Tibial artery (tissue), 4 donors: Measurements from ENCODE around the gene GPR25.

ENCODE experiments used
- DNase-seq, 2 donors: peaks; one replicate each; pipeline ENCODE4 v3.0.0-alpha.2; 2019
- H3K27ac ChIP-seq, 2 donors: fragments of 200-600 bp; sonication (generic) in 1 of 2; 1 replicate in 1 of 2; 2 replicates in 1 of 2; pipeline ENCODE4 v1.5.1; 2018 to 2019; ENCODE audit warnings: mild to moderate bottlenecking in 1 of 2
- H3K27me3 ChIP-seq, 2 donors: fragments of 200-600 bp; sonication (generic) in 1 of 2; one replicate each; pipeline versions ENCODE4 v1.5.1 to v1.6.0; 2016 to 2019
- H3K36me3 ChIP-seq, 3 donors: fragments of 200-600 bp; sonication (generic) in 2 of 3; one replicate each; pipeline ENCODE4 v1.5.1; 2016 to 2019; ENCODE audit warnings: mild to moderate bottlenecking in 2 of 3
- H3K4me1 ChIP-seq, 4 donors: fragments of 200-600 bp; sonication (generic) in 2 of 4; 1 replicate in 3 of 4; 2 replicates in 1 of 4; pipeline ENCODE4 v1.5.1; 2016 to 2019
- H3K4me3 ChIP-seq, 2 donors: fragments of 200-600 bp; sonication (generic) in 1 of 2; 1 replicate in 1 of 2; 2 replicates in 1 of 2; pipeline ENCODE4 v1.5.1; 2018 to 2019; ENCODE audit warnings: mild to moderate bottlenecking in 2 of 2
- H3K9me3 ChIP-seq, 3 donors: fragments of 200-600 bp; sonication (generic) in 1 of 3; one replicate each; pipeline ENCODE4 v1.5.1; 2016 to 2019
- CTCF ChIP-seq, 2 experiments: fragments of 200-600 bp in 1 of 2; fragments of 450-650 bp in 1 of 2; IDR thresholded peaks; one replicate each; pipeline ENCODE4 v1.5.1; 2017 to 2019; ENCODE audit warnings: antibody characterized with exemption in 2 of 2, mild to moderate bottlenecking in 1 of 2, moderate library complexity in 1 of 2
- intact Hi-C: fragments of 100-400 bp; cut with DNase I; formaldehyde crosslinking; loops from one replicate; pipeline ENCODE4 v1.15.0; 2023; ENCODE audit warnings: low total_unique reads

Gene GPR25

DNA sequence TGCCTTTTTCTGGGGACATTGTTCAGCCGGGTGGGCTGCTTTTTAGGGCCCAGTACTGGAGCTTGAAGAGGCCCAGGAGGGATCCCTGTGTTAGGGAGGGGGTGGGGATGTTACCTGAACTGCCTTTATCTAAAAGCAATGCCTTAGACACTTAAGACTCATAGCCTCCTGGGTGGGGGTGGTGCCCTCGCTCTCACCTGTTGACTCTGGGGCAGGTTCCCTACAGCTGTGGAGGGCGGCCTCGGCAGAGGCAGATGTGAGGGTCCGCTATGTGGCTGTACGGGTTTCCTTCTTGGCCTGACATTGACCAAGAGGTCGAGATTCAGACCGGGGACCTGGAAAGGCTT, 22.6 kb downstream of the GPR25 start:
- Histone ChIP-seq H3K36me3 (no peaks in the 10 kb centered on the region), H3K4me3 (no peak overlapping the region), H3K4me1 (peaks cover 0 to 18% (median 13%) of the 10 kb centered on the region in 4 donors), H3K9me3 (no peaks in the 10 kb centered on the region), H3K27ac (no peak overlapping the region), H3K27me3 (peaks cover 0 to 3% of the 10 kb centered on the region in 2 donors)
- TF ChIP-seq CTCF (IDR thresholded peaks at IDR 0.05): no peak
- intact Hi-C loops: no loop called here
- DNase-seq: no peak

GRCh38 chr1:200895801-200896530, 23.2 kb downstream of the GPR25 start:
- intact Hi-C loops: no loop called here
- peaks cover 0 to 13% (median 10%) of the 10 kb centered on the region in 4 donors for H3K4me1 ChIP-seq

GRCh38 chr1:200896531-200897196, 23.9 kb downstream of the GPR25 start:
- Histone ChIP-seq H3K27me3 (no peaks in the 10 kb centered on the region), H3K4me1 (peaks cover 0 to 6% (median 5%) of the 10 kb centered on the region in 4 donors), H3K27ac (no peak overlapping the region), H3K4me3 (no peak overlapping the region), H3K9me3 (no peaks in the 10 kb centered on the region), H3K36me3 (no peaks in the 10 kb centered on the region)
- no peak for DNase-seq
- intact Hi-C loops: no loop called here
- no peak for TF ChIP-seq CTCF (IDR thresholded peaks at IDR 0.05)

More at GRCh38 chr1:200895801-200896530, 23.2 kb downstream of the GPR25 start:
- peaks cover 0 to under 1% of the 10 kb centered on the region in 2 donors for H3K27me3 ChIP-seq
- DNase-seq: no peak
- no peak overlapping the region for H3K27ac ChIP-seq
- no peak for TF ChIP-seq CTCF (IDR thresholded peaks at IDR 0.05)
- H3K36me3 ChIP-seq: no peaks in the 10 kb centered on the region
- H3K4me3 ChIP-seq: no peak overlapping the region
- H3K9me3 ChIP-seq: no peaks in the 10 kb centered on the region

DNA sequence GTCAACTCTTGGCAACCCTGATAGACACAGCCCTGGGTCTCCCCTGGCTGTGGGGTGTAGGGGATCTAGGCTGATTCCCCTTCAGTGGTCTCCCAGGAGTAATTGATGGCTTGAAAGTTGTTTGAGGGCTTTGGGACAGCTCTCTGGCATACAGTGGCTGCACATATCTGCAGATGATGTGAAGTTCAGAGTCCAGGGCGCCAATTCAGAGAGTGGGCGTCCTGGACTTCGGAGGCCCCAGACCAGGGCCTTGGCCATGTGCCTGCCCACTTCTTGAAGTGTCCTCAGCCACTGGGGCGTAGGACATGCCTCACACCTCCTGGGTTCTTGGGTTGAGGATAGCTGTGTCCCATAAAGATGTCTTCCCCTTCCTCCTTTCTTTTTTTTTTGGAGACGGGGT, 24.5 kb downstream of the GPR25 start:
- TF ChIP-seq CTCF (IDR thresholded peaks at IDR 0.05): no peak
- Histone ChIP-seq H3K4me1 (peaks cover 0 to 3% (median 0%) of the 10 kb centered on the region in 4 donors), H3K27ac (no peak overlapping the region), H3K9me3 (no peaks in the 10 kb centered on the region), H3K4me3 (no peak overlapping the region), H3K36me3 (no peaks in the 10 kb centered on the region), H3K27me3 (no peaks in the 10 kb centered on the region)
- intact Hi-C loops: no loop called here
- no peak for DNase-seq

DNA sequence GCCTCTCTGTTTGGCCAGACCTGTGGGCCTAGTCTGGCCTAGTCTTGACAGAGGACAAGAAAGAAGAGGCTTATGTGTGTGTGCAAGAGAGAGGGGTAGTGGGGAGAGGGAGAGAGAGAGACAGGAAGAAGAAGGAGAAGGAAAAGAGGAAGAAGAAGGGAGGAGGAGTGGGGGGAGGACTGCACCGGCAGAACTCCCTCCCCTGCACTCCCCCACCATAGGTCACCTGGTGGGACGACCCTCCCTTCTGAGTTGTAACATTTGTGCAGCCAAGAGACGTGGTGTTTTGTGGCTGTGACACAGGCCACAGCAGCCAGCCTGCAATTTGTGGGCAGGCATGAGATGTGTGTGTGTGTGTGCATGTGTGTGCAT, 26.2 kb downstream of the GPR25 start:
- DNase-seq: no peak
- intact Hi-C loops: no loop called here

More for the DNA sequence above, 26.2 kb downstream of the GPR25 start:
- Histone ChIP-seq H3K4me3 (no peak overlapping the region), H3K36me3 (no peaks in the 10 kb centered on the region), H3K9me3 (no peaks in the 10 kb centered on the region), H3K27me3 (no peaks in the 10 kb centered on the region), H3K4me1 (no peaks in the 10 kb centered on the region), H3K27ac (no peak overlapping the region)
- no peak for TF ChIP-seq CTCF (IDR thresholded peaks at IDR 0.05)
